Measurements from ENCODE around the gene CCDC18.

DNA sequence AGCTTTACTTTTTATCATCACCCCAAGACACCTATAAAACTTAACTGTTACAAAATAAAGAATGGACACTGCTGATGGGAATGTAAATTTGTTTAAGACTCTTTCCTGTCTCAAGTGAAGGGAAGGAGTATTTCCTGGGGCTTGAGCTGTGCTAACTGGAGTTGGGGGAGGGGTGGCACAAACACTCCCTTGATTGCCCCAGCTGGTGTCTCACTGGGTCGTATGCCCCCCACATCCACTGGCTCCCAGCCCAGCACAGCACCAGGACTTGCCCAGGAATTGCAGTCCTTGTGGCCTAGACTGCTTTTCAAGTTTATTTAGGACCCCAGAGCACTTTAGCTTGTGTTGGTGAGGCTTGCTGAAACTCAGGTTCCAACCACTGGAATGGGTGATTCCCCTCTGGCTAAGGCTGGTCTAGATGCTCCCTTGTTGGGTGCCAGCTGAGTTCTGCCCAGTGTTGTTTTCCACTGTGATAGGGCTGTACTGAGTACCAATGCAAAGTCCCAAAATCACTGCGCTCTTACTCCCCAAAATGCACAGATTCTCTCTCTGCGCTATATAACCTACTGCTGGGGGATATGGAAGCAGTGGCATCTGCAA, 116.1 kb downstream of the CCDC18 start:
- TF ChIP-seq, protein P1, sequence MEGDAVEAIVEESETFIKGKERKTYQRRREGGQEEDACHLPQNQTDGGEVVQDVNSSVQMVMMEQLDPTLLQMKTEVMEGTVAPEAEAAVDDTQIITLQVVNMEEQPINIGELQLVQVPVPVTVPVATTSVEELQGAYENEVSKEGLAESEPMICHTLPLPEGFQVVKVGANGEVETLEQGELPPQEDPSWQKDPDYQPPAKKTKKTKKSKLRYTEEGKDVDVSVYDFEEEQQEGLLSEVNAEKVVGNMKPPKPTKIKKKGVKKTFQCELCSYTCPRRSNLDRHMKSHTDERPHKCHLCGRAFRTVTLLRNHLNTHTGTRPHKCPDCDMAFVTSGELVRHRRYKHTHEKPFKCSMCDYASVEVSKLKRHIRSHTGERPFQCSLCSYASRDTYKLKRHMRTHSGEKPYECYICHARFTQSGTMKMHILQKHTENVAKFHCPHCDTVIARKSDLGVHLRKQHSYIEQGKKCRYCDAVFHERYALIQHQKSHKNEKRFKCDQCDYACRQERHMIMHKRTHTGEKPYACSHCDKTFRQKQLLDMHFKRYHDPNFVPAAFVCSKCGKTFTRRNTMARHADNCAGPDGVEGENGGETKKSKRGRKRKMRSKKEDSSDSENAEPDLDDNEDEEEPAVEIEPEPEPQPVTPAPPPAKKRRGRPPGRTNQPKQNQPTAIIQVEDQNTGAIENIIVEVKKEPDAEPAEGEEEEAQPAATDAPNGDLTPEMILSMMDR (IDR thresholded peaks at IDR 0.05 in 4 of 5, conservative IDR thresholded peaks at IDR 0.05 in 1 of 5) = no peak
- TF ChIP-seq POLR2A (IDR thresholded peaks at IDR 0.05) = no peak
